ENCODE data around the gene NHLRC4. TPM values are rescaled to one million over a fixed set of nuclear protein-coding genes. Genes with fewer than 3 reads are reported as not detected.

Gene NHLRC4
- total and polyA plus RNA-seq, 2 of the 4 experiments (the other 2 are of a cell fraction), result 0.72 to 0.84 TPM

- Histone ChIP-seq H2AK5ac (ENCODE audit: low read depth, low read length) (peak overlapping the region; percentile 79), H2BK120ac (ENCODE audit: low read depth, low read length) (no peak overlapping the region; the same call in 1 of the 2 replicates), H3K4me1 (ENCODE audit: control insufficient read depth, insufficient read depth, low read length) (peaks cover 21% of the 10 kb centered on the region), H3K9me1 (ENCODE audit: insufficient read depth, low read length) (no peaks in the 10 kb centered on the region; the same call in 1 of the 2 replicates), H2BK5ac (ENCODE audit: low read depth, low read length, poor library complexity, severe bottlenecking) (peak overlapping the region; percentile 88), H3K4me2 (ENCODE audit: low read depth, low read length) (peak overlapping the region; percentile 96), H2BK15ac (ENCODE audit: low read depth, low read length) (no peak overlapping the region; the same call in 2 of the 3 replicates), H3K23ac (ENCODE audit: low read depth, low read length) (peak overlapping the region; percentile 43), H3K14ac (replicated peaks; ENCODE audit: low read depth, low read length) (peak overlapping the region; percentile 94), H3K79me1 (ENCODE audit: low read depth in 1 of 2, low read length in 2 of 2) (peaks cover 8 to 60% of the 10 kb centered on the region in 2 experiments; a peak in 2 of 4 replicates), H2BK20ac (ENCODE audit: low read depth, low read length) (no peak overlapping the region), H3K9ac (ENCODE audit: low read depth, low read length) (peak overlapping the region; percentile 68), H4K20me1 (ENCODE audit: insufficient read depth, low read length) (peaks cover 82% of the 10 kb centered on the region), H3K9me3 (ENCODE audit: control insufficient read depth, insufficient read depth, low read length) (no peaks in the 10 kb centered on the region), H4K8ac (ENCODE audit: low read depth in 2 of 2, low read length in 2 of 2) (peak overlapping the region in 1 of 2 experiments; percentile 55; a peak in 2 of 4 replicates), H2AFZ (replicated peaks; ENCODE audit: low read length, poor library complexity) (peak overlapping the region; percentile 85), H3K56ac (ENCODE audit: extremely low read depth, insufficient read depth, low read length) (peak overlapping the region; percentile 61; the same call in 1 of the 2 replicates), H3K18ac (ENCODE audit: low read depth, low read length) (no peak overlapping the region), H4K91ac (ENCODE audit: insufficient read depth, low read depth, low read length) (peak overlapping the region; percentile 88), H3K4me3 (ENCODE audit: insufficient read depth, low read depth, low read length) (peak overlapping the region; percentile 89), H3K27me3 (ENCODE audit: control insufficient read depth, insufficient read depth, low read length) (no peaks in the 10 kb centered on the region), H2AK9ac (replicated peaks; ENCODE audit: low read depth, low read length, poor library complexity) (peak overlapping the region; percentile 100), H3K27ac (ENCODE audit: insufficient read depth, low read length) (peak overlapping the region; percentile 92), H3K36me3 (ENCODE audit: control insufficient read depth, insufficient read depth, low read length) (peaks cover 8% of the 10 kb centered on the region; the same call in 1 of the 2 replicates), H3K4ac (ENCODE audit: low read depth, low read length) (peak overlapping the region; percentile 52), H4K5ac (ENCODE audit: low read depth, low read length) (0 out of 2 replicates have a peak overlapping the region, but pooled peaks have one; percentile 5)
- POLR2A ChIA-PET (ENCODE audit: unreplicated experiment), result no interaction called here
- BruUV-seq (replicated peaks), result no TSS peak
- intact Hi-C loops (cut with micrococcal nuclease), result loop anchor here (5.0 kb wide), 2 partner anchors 108 to 127 kb away; partner anchors contain the start of genes DECR2 and METTL26
- 71% methylated on average over 9 of the region's 12 CpGs; no CpG with 5 or more reads in 1 of the 2 experiments for WGBS, 2 experiments (ENCODE audit: extremely low coverage in 2 of 2, insufficient read length in 1 of 2)
- CTCF ChIA-PET, result no interaction called here
- ATAC-seq (ENCODE audit: low read depth) (no peak), DNase-seq (no peak)
- dilution Hi-C loops (cut with HindIII; ENCODE audit: low sequenced_read_pairs, unreplicated experiment), result no loop called here
- in situ Hi-C loops (cut with MboI; ENCODE audit: low sequenced_read_pairs), result no loop called here
- TF ChIP-seq CEBPB (IDR thresholded peaks at IDR 0.05; ENCODE audit: low read depth, low read length), result no peak
- no peak for TF ChIP-seq MXI1 (IDR thresholded peaks at IDR 0.05; ENCODE audit: borderline replicate concordance, low read depth, low read length)
- TF ChIP-seq CHD1 (IDR thresholded peaks at IDR 0.05; ENCODE audit: low read depth, low read length), result no peak
- TF ChIP-seq USF2 (IDR thresholded peaks at IDR 0.05; ENCODE audit: low read depth, low read length), result no peak
- no peak for TF ChIP-seq NFE2L2 (IDR thresholded peaks at IDR 0.05; ENCODE audit: low read depth, low read length)
- TF ChIP-seq CTCF (conservative IDR thresholded peaks at IDR 0.05; ENCODE audit: low read depth, low read length), result no peak
- TF ChIP-seq RFX5 (IDR thresholded peaks at IDR 0.05; ENCODE audit: low read depth, low read length), result no peak
- TF ChIP-seq MAZ (IDR thresholded peaks at IDR 0.05; ENCODE audit: borderline replicate concordance, low read depth, low read length), result no peak
Measured at GRCh38 chr16:529012-529575, 37.7 kb upstream of the NHLRC4 start.
